ENCODE data around the gene ASB4.

- TF ChIP-seq EZH2 (IDR thresholded peaks at IDR 0.05) (no peak), POLR2AphosphoS5 (IDR thresholded peaks at IDR 0.05; ENCODE audit: borderline replicate concordance, low read depth, low read length) (no peak)
Measured at GRCh38 chr7:95586951-95587301, 101.2 kb downstream of the ASB4 start.

Measured in SK-N-MC (cell line).